AG08396 (cell line): ENCODE measurements around the gene APRT.
A peak's percentile ranks its signal among the peaks of the same experiment; 100 is the strongest.

ENCODE experiments used
- DNase-seq: peaks from one replicate; pipeline ENCODE4 v3.0.0; 2012; ENCODE audit warnings: low spot score, mixed read lengths

APRT gene, protein sequence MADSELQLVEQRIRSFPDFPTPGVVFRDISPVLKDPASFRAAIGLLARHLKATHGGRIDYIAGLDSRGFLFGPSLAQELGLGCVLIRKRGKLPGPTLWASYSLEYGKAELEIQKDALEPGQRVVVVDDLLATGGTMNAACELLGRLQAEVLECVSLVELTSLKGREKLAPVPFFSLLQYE

DNA sequence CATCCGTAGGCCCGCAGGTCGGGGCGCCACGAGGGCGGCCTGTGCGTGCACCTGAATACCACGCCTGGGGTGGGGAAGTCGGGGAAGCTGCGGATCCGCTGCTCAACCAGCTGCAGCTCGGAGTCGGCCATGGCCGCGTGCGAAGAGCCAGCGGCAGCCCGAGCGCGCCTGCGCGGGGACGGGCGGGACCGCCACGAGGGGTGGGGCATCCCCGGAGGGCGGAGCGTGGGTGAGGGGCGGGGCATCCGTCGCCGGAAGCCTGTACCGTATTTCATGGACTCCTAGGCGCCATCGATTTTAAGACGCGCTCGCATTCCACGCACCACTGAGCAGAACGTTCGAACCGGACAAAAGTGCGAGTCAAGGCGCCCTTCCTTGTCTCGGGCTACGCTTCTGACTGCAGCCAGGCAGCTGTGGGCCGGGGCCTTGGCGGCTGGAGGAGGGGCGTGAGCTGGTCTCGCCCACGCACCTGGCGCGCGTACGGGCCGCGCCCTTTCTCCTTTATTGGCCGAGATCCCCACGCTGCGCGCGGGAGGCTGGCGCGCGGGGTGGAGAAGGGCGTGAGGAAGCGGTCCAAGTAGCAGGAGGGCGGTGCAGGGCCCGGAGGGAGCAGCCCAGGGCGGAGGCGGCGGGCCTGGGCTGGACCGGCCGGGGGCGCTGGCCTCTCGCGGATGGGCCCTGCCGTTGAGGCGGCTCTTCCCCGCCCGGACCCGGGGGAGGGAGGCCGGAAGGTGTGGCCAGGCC lies at the start of gene APRT:
TSS of gene APRT (minus strand) at position 160 of the 744 bp plus-strand sequence. CDS start at position 131, 29 bp downstream.
- peak; percentile 100 for DNase-seq

DNA sequence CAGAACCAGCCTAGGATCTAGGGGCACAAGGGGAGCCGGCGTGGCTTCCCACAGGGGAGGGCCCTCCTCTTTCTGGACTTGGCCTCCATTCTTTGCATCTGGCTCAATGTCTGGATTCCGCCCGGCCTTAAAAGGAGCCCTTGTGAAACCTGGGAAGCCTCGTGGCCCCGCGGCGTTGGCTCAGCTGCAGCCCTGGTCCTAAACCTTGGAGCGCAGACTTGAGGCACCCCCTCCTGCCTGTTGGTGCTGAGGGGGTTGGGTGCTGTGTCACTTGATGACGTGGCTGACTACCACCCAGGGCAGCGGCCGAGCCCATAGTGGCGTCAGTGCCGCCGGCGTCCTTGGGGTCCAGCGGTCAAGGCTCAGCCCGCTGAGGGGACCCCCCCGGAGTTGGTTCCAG lies 49.6 kb upstream of the APRT start:
- no peak for DNase-seq

DNA sequence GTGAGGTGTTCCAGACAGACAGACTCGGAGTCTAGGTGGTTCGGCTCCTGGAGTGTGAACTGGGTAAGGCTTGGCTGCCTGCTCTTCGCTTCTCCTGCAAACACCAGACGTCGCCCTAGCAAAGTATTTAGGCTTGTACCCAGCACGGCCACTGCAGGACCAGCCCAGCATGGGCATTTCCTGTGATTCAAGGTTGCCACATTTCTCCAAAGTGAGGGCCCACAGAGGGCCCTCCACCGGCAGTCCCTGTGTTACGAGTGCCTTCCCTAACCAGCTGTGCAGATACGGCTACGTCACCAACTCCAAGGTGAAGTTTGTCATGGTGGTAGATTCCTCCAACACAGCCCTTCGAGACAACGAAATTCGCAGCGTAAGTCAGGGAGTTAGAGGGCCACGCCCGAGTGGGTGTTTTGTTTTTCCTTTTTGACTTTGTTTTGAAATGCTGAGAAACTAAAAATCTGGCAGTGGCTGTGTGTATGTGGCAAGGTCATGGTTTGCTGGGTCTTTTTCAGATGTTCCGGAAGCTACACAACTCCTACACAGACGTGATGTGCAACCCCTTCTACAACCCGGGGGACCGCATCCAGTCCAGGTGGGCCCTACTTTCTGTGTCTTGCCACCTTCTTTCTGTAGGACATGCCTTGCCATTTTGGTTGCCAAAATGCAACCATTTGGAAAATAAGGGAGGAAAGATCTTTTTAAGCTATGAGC lies 47.8 kb upstream of the APRT start:
- DNase-seq, result no peak

DNA sequence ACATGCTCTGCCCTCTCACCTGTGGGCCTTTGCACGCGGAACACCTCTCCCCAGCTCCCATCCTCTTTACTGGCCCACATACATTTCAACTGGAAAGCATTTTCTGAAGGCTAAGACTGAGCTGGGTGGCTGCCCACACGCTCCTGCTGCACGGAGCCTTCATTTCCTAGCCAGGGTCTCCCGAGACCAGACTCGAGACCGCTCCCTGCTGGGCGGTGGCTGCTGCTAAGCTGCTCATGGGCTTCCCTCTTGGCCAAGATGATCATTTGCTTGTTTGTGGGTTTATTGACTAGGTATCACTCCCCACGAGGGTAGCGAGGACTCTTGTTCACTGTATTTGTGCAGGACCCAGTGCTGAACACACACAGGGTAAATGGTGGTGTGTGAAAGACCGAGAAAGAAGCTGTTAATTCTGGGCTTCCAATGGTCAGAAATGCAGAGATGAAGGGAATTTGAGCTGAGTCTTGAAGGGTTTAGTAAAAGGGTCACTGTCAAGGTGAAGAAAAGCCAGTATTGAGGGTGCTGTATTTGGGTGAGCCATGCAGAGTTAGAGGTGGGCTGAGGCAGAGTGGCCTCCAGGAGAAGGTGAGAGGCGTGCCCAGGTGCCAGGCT lies 46.1 kb upstream of the APRT start:
- DNase-seq, result peak; percentile 93

DNA sequence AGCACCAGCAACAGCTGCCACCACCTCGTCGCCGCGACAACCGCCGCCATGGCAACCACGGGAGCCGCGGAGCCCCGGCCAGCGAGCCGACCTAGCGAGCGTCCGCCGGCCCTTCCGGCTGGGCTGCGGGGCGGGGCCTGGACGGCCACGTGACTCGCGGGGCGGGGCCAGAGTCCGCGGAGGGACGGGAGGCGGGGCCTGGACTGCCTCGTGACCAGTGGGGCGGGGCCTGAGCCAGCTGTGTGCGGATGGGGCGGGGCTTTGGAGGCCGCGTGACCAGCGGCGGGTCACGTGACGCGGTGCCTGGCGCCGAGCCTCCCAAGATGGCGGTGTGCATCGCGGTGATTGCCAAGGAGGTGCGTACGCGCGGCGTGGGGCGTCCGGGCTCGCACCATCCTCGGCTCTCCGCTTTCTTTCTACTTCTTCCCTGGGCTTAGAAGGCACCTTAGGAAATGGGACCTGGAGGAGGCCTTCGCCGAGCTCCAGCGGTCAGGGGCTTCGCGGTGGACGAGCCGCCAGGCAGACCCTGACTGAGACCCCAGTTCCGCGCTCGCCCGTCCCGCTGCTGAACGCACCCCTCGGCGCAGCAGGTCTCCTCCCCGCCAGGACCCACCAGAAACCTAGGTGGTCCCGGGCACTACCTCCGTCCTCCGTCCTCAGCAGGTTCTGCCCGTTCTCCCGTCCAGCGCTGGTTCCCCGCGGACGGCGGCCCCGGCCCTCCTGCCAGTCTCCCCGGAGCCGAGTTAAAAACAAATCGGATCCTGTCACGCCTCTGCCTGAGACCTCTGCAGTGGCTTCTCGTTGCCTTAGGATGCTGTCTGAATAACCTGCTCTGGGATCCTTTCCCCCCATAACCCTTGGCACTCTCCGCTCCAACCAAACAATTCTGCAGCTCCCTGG lies 45.4 kb upstream of the APRT start, which contains the start of the genes GALNS and TRAPPC2L:
TSS of gene GALNS (minus strand) at position 120 of the 900 bp plus-strand sequence. CDS start at position 50, 70 bp downstream.
TSS of gene TRAPPC2L (plus strand) at position 300 of the 900 bp plus-strand sequence. CDS start at position 324, 24 bp downstream.
- peak; percentile 100 for DNase-seq

DNA sequence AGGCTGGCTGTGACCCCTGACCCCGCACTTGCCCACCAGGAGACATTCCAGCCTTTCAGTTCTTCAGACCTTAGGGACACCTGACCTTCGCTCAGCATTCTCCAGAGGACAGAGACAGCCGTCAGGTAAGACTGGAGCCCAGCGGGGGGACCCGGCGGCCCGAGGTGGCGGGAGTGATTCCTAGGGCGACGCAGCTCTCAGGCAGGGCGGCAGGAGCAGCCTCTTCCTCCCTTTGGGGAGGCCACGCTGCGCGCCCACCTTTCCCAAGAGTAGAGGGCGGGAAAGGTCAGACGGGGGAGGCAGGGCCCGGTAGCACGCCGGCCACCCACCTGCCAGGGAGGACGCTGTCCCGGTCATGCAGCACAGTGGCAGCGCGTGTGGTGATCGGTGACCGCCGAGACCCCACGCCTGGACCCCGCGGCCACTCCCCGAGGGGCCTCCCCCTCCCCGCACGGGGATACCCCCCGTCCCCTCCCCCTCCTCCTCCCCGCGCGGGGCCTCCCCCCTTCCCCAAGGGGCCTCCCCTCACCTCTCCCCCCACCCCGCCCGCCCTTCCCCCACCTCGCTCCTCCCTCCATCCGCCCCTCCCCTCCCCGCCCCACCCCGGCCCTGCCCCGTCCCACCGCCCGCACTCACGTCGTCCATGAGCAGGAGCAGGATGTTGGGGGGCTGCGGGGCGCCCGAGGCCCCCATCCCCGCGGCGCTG lies 44.5 kb upstream of the APRT start:
- no peak for DNase-seq

DNA sequence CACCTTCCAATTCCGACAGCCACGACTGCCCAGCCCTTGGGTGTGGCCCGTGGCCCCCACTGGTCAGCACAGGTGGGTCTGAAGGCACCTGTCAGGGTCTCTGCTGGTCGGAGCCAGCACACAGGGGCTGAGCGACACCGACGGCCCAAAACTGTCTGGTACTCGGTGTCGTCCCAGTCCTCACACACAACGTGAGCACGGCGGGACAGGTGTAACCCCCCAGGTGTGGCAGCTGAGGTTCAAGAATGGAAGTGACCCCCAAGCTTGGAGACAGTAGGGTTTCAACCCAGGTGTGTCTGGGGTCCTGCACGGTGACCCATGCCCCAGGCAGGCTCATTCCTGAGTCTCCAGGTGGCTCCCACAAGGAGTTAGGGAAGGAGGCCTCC lies 44.0 kb upstream of the APRT start:
- no peak for DNase-seq

DNA sequence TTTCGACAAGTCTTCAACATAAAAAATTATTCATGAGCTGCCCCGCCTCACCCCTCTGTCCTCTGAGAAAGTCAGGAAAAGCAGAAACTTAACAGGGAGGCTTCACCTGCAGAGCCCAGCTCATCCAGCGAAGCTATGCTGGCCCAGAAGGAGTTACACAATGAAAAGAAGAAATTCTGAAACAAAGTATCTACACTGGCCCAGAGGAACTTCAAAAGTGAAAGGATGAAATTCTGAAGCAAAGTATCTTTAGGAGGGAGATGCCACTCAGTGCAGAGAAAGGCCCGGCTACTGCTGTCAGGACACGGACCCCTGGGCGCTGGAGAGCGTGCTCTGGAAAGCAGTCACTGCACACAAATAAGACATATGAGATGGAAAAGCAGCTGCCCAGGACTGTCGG lies 43.4 kb upstream of the APRT start:
- DNase-seq, result no peak

DNA sequence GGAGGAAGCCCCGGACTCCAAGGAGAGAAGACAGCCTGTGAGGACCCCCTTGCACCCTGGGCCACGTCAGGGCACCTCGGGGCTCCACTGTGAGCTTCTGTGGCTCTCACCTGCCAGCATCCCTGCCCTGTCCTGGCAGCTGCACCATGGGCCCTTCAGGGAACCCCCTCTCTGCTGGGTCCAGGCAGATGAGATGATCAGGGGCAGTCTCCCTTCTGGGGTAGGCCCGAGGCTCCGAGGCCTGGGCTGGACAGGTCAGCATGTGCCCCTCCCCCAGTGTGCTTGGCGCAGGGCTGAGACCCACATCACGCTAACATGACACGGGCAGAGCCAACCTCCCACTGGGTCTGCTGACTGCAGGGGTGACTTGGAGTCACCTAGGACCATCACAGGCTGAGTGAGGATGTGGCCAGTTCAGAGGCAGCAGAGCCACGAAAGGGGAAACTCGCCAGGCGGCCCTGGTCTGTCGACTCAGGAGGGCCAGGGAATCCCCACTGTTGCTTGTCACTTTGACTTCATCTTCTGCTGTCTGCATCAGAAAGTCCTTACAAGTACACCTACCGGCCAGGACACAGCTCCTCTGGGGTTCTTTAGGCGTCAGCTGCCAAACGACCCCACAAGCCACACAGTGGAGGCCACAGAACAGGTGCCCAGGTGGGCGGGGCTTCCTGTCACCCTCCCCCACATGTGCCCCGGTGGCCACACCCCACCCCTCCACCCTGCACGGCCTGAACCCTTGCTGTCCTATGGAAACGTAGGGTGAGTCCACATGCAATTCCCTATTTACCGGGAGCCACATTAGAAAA lies 42.8 kb upstream of the APRT start:
- no peak for DNase-seq

DNA sequence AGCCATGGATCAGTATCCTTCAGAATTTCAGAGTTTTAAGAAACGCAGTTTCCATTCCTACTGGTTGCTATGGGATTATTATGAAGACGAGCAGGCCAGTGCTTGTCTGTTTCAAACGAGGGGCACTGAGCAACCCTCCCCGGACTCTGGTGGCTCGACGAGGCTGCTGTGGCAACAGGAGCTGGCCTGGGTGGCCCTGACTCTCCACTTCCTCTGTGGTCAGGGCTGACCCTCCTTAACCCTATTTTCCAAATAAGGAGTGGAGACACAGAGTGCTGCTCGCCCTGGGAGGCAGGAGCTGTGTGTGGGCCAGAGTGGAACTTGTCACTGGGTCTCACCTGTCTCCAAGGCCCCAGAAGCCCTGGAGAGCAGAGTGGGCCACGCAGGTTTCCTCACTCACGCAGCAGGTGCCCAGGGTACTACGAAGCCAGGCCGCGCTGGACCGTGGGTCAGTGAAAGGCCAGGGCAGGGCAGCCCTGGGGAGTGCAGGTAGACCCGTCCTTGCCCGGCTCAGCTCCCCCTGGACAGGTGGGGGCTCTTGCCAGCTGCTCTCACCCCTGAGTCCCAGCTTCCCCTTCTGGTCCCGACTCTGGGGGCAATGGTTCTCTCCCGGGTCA lies 41.7 kb upstream of the APRT start:
- no peak for DNase-seq

DNA sequence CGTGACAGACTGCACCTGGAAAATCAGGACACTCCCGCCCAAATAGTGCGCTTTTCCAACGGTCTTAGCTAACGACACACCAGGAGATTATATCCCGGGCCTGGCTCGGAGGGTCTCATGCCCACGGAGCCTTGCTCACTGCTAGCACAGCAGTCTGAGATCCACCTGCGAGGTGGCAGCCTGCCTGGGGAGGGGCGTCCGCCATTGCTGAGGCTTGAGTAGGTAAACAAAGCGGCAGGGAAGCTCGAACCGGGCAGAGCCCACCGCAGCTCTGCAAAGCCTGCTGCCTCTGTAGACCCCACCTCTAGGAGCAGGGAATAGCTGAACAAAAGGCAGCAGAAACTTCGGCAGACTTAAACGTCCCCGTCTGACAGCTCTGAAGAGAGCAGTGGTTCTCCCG lies 39.9 kb upstream of the APRT start:
- no peak for DNase-seq

DNA sequence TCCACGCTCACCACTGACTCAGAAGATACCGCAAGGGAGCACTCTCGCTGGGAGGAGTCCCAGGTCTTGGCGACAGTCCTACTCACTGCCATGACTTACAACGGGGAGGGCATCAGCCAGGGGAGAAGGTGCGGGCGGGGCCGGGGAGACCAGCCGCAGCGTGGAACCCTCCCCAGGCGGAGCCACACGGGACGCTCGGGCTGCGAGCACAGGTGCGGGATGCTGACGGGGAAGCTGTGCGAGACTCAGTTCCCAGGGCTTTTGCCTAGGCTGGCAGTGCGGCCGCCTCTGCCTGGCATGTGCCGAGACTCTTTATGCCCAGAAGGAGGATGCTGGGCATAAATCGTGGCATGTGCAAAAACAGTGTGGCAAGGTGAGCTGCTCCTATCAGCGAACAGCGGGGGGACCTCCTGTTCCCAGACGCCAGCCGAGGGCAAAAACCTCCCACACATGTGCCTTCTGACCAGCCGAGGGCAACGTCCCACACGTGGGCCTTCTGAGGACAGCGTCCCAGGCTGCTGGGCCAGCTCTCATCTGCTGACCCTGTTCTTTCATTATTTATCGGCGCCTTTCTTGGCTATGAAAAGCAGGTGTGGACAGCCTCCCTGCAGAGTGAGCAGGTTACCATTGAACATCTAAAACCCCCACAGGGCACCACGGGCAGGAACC lies 38.9 kb upstream of the APRT start:
- no peak for DNase-seq

DNA sequence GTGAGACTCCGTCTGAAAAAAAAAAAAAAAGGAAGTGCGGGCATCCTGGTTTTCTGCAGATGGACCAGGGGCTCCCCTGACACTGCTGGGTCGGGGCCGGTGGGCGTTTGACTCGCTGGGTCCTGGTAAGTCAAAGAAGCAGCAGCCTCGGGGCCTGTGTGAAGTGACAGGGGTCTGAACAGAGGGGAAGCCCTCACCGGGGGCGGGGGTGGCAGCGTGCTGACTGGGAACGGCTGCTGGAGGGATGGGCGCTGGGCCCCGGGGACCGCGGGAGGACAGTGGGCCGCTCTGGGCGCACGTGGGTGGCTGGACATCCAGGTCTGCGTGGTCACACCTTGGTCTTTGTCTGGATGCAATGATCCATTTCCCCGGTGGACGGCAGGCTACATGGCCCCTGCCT lies 36.8 kb upstream of the APRT start:
- DNase-seq, result no peak

DNA sequence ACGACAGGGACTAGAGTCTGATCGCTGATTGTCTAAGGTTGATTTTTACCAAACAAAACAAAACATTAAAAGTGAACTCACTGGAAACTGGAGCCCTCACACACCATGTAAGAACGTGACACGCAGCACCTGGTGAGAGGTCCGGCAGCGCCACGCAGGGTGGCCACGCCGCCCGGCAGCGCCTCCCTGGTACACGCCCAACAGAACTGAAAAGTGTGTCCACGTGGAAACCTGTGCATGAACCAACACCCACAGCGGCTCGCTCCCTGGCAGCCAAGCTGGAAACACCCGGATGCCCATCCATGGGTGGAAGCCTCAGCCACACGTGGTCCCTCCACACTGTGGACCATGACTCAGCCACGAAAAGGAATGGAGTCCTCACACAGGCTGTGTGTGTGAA lies 35.9 kb upstream of the APRT start:
- DNase-seq, result no peak

DNA sequence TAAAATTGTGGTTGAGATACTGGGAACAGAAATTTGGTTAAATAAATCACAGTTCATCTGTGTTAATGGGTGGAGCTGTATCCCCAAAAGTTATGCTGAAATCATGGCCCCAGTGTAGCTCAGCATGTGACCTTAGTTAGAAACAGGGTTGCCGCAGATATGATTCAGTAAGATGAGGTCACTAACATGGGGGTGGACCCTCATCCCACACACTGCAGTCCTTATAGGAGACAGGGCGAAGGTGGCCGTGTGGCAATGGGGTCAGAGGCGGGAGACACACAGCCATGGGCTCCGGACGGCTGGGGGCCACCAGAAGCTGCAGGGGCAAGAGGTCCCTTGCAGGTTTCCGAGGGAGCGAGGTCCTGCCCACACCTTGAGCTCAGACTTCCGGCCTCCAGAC lies 34.4 kb upstream of the APRT start:
- DNase-seq, result peak; percentile 41

DNA sequence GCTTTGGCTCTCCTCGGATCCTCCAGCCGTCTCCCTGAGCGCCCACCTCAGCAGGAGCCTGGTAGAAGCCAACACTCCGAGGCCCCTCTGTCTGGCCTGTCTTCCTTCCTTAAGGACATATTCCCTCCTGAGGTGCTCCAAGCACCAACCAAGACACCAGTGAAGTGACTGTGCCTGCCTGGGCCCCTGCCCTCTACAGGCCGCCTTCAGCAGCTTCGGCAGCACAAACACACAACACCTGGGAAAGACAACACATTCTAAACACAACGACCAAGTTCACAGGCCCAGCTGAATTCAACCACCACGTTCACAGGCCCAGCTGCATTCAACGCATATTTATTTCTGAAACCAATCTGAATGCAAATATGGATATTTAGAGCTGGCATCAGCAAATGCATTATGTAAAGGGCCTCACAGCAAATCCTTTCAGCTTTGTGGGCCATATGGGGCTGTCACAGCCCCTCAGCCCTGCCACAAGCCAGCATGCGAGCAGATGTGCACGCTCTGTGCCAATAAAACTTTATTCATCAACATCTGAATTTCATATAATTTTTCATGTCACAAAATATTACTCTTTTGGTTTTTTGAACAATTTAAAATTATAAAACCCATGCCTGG lies 32.8 kb upstream of the APRT start:
- no peak for DNase-seq

DNA sequence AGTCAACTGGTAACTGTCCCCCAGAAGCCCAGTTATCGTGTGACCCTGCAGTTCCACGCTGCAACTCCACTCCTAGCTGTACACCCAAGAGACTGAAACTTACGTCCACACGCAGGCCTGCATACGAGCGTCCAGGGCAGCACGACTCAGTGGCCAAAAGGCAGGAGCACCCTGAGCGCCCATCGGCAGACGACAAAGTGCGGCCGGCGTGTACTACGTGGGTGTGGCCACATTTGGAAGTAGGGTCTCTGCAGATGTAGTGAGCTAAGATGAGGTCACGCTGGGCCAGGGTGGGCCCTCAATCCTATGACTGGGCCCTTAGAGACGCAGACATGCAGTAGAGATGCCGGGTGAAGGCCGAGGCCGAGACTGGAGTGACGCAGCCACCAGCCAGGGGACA lies 31.5 kb upstream of the APRT start:
- no peak for DNase-seq

DNA sequence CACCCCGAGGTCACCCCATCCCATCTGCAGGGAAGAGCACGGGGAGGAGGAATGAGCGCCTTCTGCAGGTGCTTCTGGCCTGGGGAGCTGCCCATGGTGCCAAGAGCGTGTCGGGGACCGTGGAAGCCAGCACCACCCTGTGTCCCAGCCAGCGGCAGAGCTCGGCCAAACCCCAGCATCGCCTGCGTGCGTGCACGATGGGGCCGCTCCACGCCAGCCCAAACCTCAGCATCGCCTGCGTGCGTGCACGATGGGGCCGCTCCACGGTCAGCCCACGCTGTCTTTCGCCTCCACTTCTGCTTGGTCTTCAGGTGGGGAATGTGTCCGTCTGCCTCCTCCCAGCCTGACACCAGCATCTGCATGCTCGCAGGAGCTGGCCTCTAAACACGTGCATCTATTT lies 31.1 kb upstream of the APRT start:
- DNase-seq, result no peak

DNA sequence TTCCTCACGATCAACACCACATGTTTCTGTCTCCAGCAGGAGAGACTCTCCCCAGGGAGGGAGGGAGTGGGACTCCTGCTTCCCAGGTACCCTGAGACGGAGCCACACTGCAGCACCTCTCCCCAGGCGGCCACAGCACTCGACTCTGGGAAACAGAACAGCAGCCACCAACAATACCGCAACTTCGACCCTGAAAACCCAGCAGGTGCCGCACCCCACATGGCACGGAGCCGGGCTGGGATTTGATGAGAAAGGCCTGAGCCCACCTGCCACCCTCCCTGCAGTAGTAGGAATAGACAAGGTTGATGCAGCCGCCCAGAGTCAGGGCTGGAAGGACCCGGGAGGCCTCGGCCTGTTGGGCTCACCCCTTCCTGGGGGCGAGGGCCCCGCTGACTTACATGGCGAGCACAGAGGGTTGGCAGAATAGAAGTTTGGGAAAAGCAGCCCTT lies 30.6 kb upstream of the APRT start:
- DNase-seq, result no peak
